Measurements from ENCODE around the gene STAC. TPM values are rescaled to one million over a fixed set of nuclear protein-coding genes. Genes with fewer than 3 reads are reported as not detected.

The STAC gene
- total and polyA plus RNA-seq, 2 donors (not counting 3 experiments of a cell fraction or from before 2014, with no cell fraction given): 0.03 to 0.88 TPM

DNA sequence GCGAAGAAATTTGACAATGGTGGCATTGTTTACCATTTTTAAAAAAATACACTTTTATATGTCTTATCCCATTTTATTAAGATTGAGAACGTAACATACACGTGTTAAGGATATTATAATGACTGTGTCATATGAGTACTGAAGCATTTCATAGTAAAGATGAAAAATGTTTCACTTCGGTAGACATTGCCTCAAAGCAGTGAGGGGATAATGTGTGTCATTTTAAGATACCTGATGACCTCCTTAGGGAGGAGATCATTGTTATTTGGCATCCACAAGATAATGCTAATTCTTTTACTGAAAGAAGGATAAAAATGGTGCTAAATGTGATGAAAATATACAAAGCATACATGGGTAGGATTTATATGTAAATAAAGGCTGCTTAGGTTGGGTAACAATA is 107.3 kb downstream of the STAC start:
- Histone ChIP-seq H3K36me3 (ENCODE audit: control insufficient read depth in 2 of 2, extremely low read depth in 1 of 2, insufficient read depth in 2 of 2, low read length in 2 of 2) (no peaks in the 10 kb centered on the region), H3K9me3 (replicated peaks; ENCODE audit: control insufficient read depth, insufficient read depth, low read length) (no peaks in the 10 kb centered on the region), H3K4me1 (ENCODE audit: control insufficient read depth, extremely low read depth, insufficient read depth, low read length) (no peaks in the 10 kb centered on the region), H3K4me2 (ENCODE audit: insufficient read depth, low read length) (no peak overlapping the region), H4K20me1 (replicated peaks; ENCODE audit: control insufficient read depth, extremely low read depth, insufficient read depth, low read length) (no peaks in the 10 kb centered on the region), H3K9ac (replicated peaks; ENCODE audit: extremely low read depth, insufficient read depth, low read length) (no peak overlapping the region), H3K27ac (ENCODE audit: insufficient read depth, low read depth, low read length) (no peak overlapping the region), H2AFZ (ENCODE audit: low read depth, low read length) (no peak overlapping the region), H3K9me1 (replicated peaks; ENCODE audit: control insufficient read depth, extremely low read depth, insufficient read depth, low read length) (no peaks in the 10 kb centered on the region), H3K27me3 (ENCODE audit: control insufficient read depth in 2 of 2, insufficient read depth in 2 of 2, low read length in 2 of 2) (no peaks in the 10 kb centered on the region), H3K79me2 (ENCODE audit: control insufficient read depth, insufficient read depth, low read length) (no peaks in the 10 kb centered on the region), H3K4me3 (replicated peaks in 1 of 3; ENCODE audit: insufficient read depth in 1 of 3, low read depth in 1 of 3, low read length in 3 of 3) (no peak overlapping the region)
- ChIA-PET CTCF (no interaction called here), POLR2A (no interaction called here)
- dilution Hi-C loops (cut with MboI; ENCODE audit: extremely low pct_ligation_motif_present, low sequenced_read_pairs) (no loop called here), intact Hi-C loops (cut with micrococcal nuclease) (no loop called here)
- no peak for DNase-seq (ENCODE audit: low read depth, low spot score)
- BruUV-seq (replicated peaks): no TSS peak
- FAIRE-seq: no peak
- TF ChIP-seq EZH2 (IDR thresholded peaks at IDR 0.05; ENCODE audit: borderline replicate concordance, low read depth, low read length, severe bottlenecking) (no peak), GATA2 (IDR thresholded peaks at IDR 0.05; ENCODE audit: insufficient read depth, insufficient read length, low read depth, low read length) (no peak), JUN (IDR thresholded peaks at IDR 0.05; ENCODE audit: borderline replicate concordance, insufficient read depth, insufficient read length, low read depth) (no peak), POLR2AphosphoS5 (IDR thresholded peaks at IDR 0.05; ENCODE audit: insufficient read depth, low read depth, low read length) (no peak), FOS (IDR thresholded peaks at IDR 0.05; ENCODE audit: borderline replicate concordance, insufficient read depth, low read length) (no peak), POLR2A (IDR thresholded peaks at IDR 0.05; ENCODE audit: low read depth, low read length) (no peak), MYC (IDR thresholded peaks at IDR 0.05; ENCODE audit: low read depth, low read length) (no peak)
- TF ChIP-seq, protein P1, sequence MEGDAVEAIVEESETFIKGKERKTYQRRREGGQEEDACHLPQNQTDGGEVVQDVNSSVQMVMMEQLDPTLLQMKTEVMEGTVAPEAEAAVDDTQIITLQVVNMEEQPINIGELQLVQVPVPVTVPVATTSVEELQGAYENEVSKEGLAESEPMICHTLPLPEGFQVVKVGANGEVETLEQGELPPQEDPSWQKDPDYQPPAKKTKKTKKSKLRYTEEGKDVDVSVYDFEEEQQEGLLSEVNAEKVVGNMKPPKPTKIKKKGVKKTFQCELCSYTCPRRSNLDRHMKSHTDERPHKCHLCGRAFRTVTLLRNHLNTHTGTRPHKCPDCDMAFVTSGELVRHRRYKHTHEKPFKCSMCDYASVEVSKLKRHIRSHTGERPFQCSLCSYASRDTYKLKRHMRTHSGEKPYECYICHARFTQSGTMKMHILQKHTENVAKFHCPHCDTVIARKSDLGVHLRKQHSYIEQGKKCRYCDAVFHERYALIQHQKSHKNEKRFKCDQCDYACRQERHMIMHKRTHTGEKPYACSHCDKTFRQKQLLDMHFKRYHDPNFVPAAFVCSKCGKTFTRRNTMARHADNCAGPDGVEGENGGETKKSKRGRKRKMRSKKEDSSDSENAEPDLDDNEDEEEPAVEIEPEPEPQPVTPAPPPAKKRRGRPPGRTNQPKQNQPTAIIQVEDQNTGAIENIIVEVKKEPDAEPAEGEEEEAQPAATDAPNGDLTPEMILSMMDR (IDR thresholded peaks at IDR 0.05; ENCODE audit: extremely low read depth in 1 of 2, insufficient read depth in 1 of 2, low read depth in 1 of 2, low read length in 2 of 2): no peak
- TF ChIP-seq, protein P2, sequence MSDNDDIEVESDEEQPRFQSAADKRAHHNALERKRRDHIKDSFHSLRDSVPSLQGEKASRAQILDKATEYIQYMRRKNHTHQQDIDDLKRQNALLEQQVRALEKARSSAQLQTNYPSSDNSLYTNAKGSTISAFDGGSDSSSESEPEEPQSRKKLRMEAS (IDR thresholded peaks at IDR 0.05; ENCODE audit: insufficient read depth, insufficient read length): no peak

Measured in endothelial cell of umbilical vein (primary cell).